IMR-90 (cell line): ENCODE data around the gene ATG9A. TPM values are rescaled to one million over a fixed set of nuclear protein-coding genes. Genes with fewer than 3 reads are reported as not detected.
A peak's percentile ranks its signal among the peaks of the same experiment; 100 is the strongest.

Experiments used
- ATAC-seq: fragments of 200-7000 bp; cut with Tn5 transposase; 2 replicates; pipeline ENCODE4 v1.9.1; 2020; ENCODE audit warnings: low read depth, mild to moderate bottlenecking, moderate library complexity
- BruUV-seq: library from RNA; stranded (reverse); fragments of 400-500 nt; replicated peaks from 2 replicates; lab custom pipeline; 2021; lab: Mats Ljungman, UMichigan
- CTCF ChIA-PET: fragments of 300-600 bp; formaldehyde crosslinking; extraction: SDS; loops from one replicate; lab custom pipeline; 2021; ENCODE audit warnings: antibody characterized with exemption; lab: Yijun Ruan, JAX
- POLR2A ChIA-PET: fragments of 300-600 bp; sonication (Branson Sonifier 250); formaldehyde crosslinking; loops from one replicate; lab custom pipeline; 2022; ENCODE audit warnings: antibody characterized with exemption; ENCODE audit not compliant: unreplicated experiment; lab: Charles Lee
- DNase-seq: peaks from one replicate; pipeline ENCODE4 v3.0.0; 2013
- H2AFZ ChIP-seq: replicated peaks from 2 replicates; pipeline ENCODE3; 2013; ENCODE audit warnings: low read length, mild to moderate bottlenecking; ENCODE audit not compliant: poor library complexity
- H2AK5ac ChIP-seq: 2 replicates; pipeline ENCODE4 v1.6.1; 2013; ENCODE audit warnings: low read depth, low read length, inconsistent platforms
- H2AK9ac ChIP-seq: replicated peaks from 2 replicates; pipeline ENCODE3; 2013; ENCODE audit warnings: mild to moderate bottlenecking, low read depth, low read length, moderate library complexity; ENCODE audit not compliant: poor library complexity
- H2BK120ac ChIP-seq: 2 replicates; pipeline ENCODE4 v1.6.1; 2013; ENCODE audit warnings: low read depth, low read length, inconsistent platforms
- H2BK15ac ChIP-seq: 3 replicates; pipeline ENCODE4 v1.6.1; 2013; ENCODE audit warnings: low read depth, low read length, inconsistent platforms
- H2BK20ac ChIP-seq: 2 replicates; pipeline ENCODE4 v1.6.1; 2013; ENCODE audit warnings: low read depth, mild to moderate bottlenecking, inconsistent platforms, low read length, moderate library complexity
- H2BK5ac ChIP-seq: 2 replicates; pipeline ENCODE4 v1.6.1; 2013; ENCODE audit warnings: mild to moderate bottlenecking, low read depth, low read length, inconsistent platforms; ENCODE audit not compliant: poor library complexity, severe bottlenecking
- H3K14ac ChIP-seq: replicated peaks from 2 replicates; pipeline ENCODE4 v1.6.1; 2013; ENCODE audit warnings: low read depth, low read length, inconsistent platforms
- H3K18ac ChIP-seq: 2 replicates; pipeline ENCODE4 v1.6.1; 2013; ENCODE audit warnings: low read depth, low read length, control low read depth
- H3K23ac ChIP-seq: 2 replicates; pipeline ENCODE4 v1.6.1; 2013; ENCODE audit warnings: low read depth, low read length, inconsistent platforms
- H3K27ac ChIP-seq: 2 replicates; pipeline ENCODE4 v1.5.1; 2013; ENCODE audit warnings: mild to moderate bottlenecking, control low read depth, low read length; ENCODE audit not compliant: insufficient read depth
- H3K27me3 ChIP-seq: 2 replicates; pipeline ENCODE4 v1.6.1; 2013; ENCODE audit warnings: low read length; ENCODE audit not compliant: control insufficient read depth, insufficient read depth
- H3K36me3 ChIP-seq: 2 replicates; pipeline ENCODE4 v1.6.1; 2013; ENCODE audit warnings: low read length, mixed read lengths; ENCODE audit not compliant: control insufficient read depth, insufficient read depth
- H3K4ac ChIP-seq: 2 replicates; pipeline ENCODE4 v1.6.1; 2013; ENCODE audit warnings: low read depth, low read length, inconsistent platforms
- H3K4me1 ChIP-seq: 2 replicates; pipeline ENCODE4 v1.6.1; 2013; ENCODE audit warnings: low read length, mixed read lengths; ENCODE audit not compliant: control insufficient read depth, insufficient read depth
- H3K4me2 ChIP-seq: 2 replicates; pipeline ENCODE4 v1.6.1; 2013; ENCODE audit warnings: low read depth, mild to moderate bottlenecking, control low read depth, low read length, moderate library complexity
- H3K4me3 ChIP-seq: 2 replicates; pipeline ENCODE4 v1.5.1; 2013; ENCODE audit warnings: low read depth, mild to moderate bottlenecking, control low read depth, low read length, moderate library complexity; ENCODE audit not compliant: insufficient read depth
- H3K56ac ChIP-seq: 2 replicates; pipeline ENCODE4 v1.6.1; 2013; ENCODE audit warnings: low read length, inconsistent platforms; ENCODE audit not compliant: insufficient read depth; ENCODE audit errors: extremely low read depth
- H3K79me1 ChIP-seq, 2 experiments: 2 replicates each; pipeline ENCODE4 v1.6.1; 2013; ENCODE audit warnings: low read length in 2 of 2, inconsistent platforms in 1 of 2, low read depth in 1 of 2
- H3K9ac ChIP-seq: 2 replicates; pipeline ENCODE4 v1.6.1; 2013; ENCODE audit warnings: low read depth, low read length, control low read depth
- H3K9me1 ChIP-seq: 2 replicates; pipeline ENCODE4 v1.6.1; 2013; ENCODE audit warnings: low read length, inconsistent platforms; ENCODE audit not compliant: insufficient read depth
- H3K9me3 ChIP-seq: 2 replicates; pipeline ENCODE4 v1.6.1; 2013; ENCODE audit warnings: low read length; ENCODE audit not compliant: control insufficient read depth, insufficient read depth
- H4K20me1 ChIP-seq: 2 replicates; pipeline ENCODE4 v1.6.1; 2013; ENCODE audit warnings: low read length, inconsistent platforms; ENCODE audit not compliant: insufficient read depth
- H4K5ac ChIP-seq: 2 replicates; pipeline ENCODE4 v1.6.1; 2013; ENCODE audit warnings: mild to moderate bottlenecking, low read depth, low read length, control low read depth
- H4K8ac ChIP-seq, 2 experiments: 2 replicates each; pipeline ENCODE4 v1.6.1; 2013; ENCODE audit warnings: low read depth in 2 of 2, low read length in 2 of 2, control low read depth in 1 of 2, inconsistent platforms in 1 of 2
- H4K91ac ChIP-seq: 2 replicates; pipeline ENCODE4 v1.6.1; 2013; ENCODE audit warnings: low read depth, low read length, inconsistent platforms; ENCODE audit not compliant: insufficient read depth
- BHLHE40 ChIP-seq: fragments of 150-350 bp; IDR thresholded peaks from 2 replicates; pipeline ENCODE4 v1.6.1; 2016; ENCODE audit warnings: mild to moderate bottlenecking, low read depth, low read length
- CEBPB ChIP-seq: IDR thresholded peaks from 2 replicates; pipeline ENCODE4 v1.6.1; 2012; ENCODE audit warnings: low read depth, low read length, improper control_type of control experiment
- CHD1 ChIP-seq: IDR thresholded peaks from 2 replicates; pipeline ENCODE4 v1.6.1; 2012; ENCODE audit warnings: low read depth, low read length, improper control_type of control experiment
- FOS ChIP-seq: fragments of 150-350 bp; IDR thresholded peaks from 2 replicates; pipeline ENCODE4 v1.6.1; 2016; ENCODE audit warnings: low read depth, low read length
- MAFK ChIP-seq: IDR thresholded peaks from 2 replicates; pipeline ENCODE4 v1.6.1; 2012; ENCODE audit warnings: low read depth, low read length, improper control_type of control experiment
- MAZ ChIP-seq: IDR thresholded peaks from 2 replicates; pipeline ENCODE4 v1.6.1; 2012; ENCODE audit warnings: low read depth, mild to moderate bottlenecking, low read length, improper control_type of control experiment, moderate library complexity, borderline replicate concordance
- MXI1 ChIP-seq: IDR thresholded peaks from 2 replicates; pipeline ENCODE4 v1.6.1; 2012; ENCODE audit warnings: low read depth, mild to moderate bottlenecking, low read length, moderate library complexity, borderline replicate concordance
- POLR2A ChIP-seq: IDR thresholded peaks from 2 replicates; pipeline ENCODE4 v1.6.1; 2012; ENCODE audit warnings: mild to moderate bottlenecking, low read depth, low read length
- RAD21 ChIP-seq: IDR thresholded peaks from 2 replicates; pipeline ENCODE4 v1.6.1; 2012; ENCODE audit warnings: low read length, improper control_type of control experiment
- RCOR1 ChIP-seq: IDR thresholded peaks from 2 replicates; pipeline ENCODE4 v1.6.1; 2012; ENCODE audit warnings: mild to moderate bottlenecking, low read length, improper control_type of control experiment; ENCODE audit not compliant: insufficient replicate concordance
- SMC3 ChIP-seq: fragments of 150-350 bp; IDR thresholded peaks from 2 replicates; pipeline ENCODE4 v1.6.1; 2016; ENCODE audit warnings: low read depth, mild to moderate bottlenecking, antibody characterized with exemption, low read length, moderate library complexity
- WGBS, 2 experiments: methylation state at CpG; one replicate each; pipeline versions ENCODE4 v1.1.5 to v1.1.7; 2013; ENCODE audit warnings: missing lambda C conversion rate in 2 of 2; ENCODE audit not compliant: insufficient read length in 1 of 2; ENCODE audit errors: extremely low coverage in 2 of 2; 5-methylcytosine and 5-hydroxymethylcytosine counted together
- dilution Hi-C: fragments of 300-500 bp; cut with HindIII; formaldehyde crosslinking; loops from one replicate; pipeline ENCODE4 v1.14.3; 2018; ENCODE audit warnings: low sequenced_read_pairs; ENCODE audit not compliant: unreplicated experiment
- in situ Hi-C: fragments of 300-500 bp; cut with MboI; formaldehyde crosslinking; loops from 3 replicates; pipeline ENCODE4 v1.14.3; 2019; ENCODE audit warnings: low sequenced_read_pairs, inconsistent platforms, mixed read lengths
- intact Hi-C: fragments of 100-400 bp; cut with micrococcal nuclease; formaldehyde crosslinking; loops from 2 replicates; pipeline ENCODE4 v1.10.0; 2022
- polyA plus RNA-seq, 3 experiments: library from polyadenylated mRNA; depleted of rRNA; stranded (reverse); fragments of >200 nt; gene quantifications; 2 replicates each; pipeline ENCODE4 v1.2.3, GENCODE V29; 2012; ENCODE audit warnings: low replicate concordance in 1 of 3
- total RNA-seq: library from RNA; depleted of rRNA; stranded (reverse); fragments of >200 nt; gene quantifications from 2 replicates; pipeline ENCODE4 v1.2.3, GENCODE V29; 2012
- TF ChIP-seq, protein P1 (sequence below): fragments of 150-350 bp; IDR thresholded peaks from 2 replicates; pipeline ENCODE4 v1.6.1; 2016; ENCODE audit warnings: low read depth, mild to moderate bottlenecking, low read length, moderate library complexity, borderline replicate concordance
- TF ChIP-seq, protein P2 (sequence below): conservative IDR thresholded peaks from 2 replicates; pipeline ENCODE4 v1.5.1; 2012; ENCODE audit warnings: mild to moderate bottlenecking, low read depth, low read length, improper control_type of control experiment

ATG9A gene
- total and polyA plus RNA-seq, 2 of the 4 experiments (the other 2 are of a cell fraction) = 35.1 to 58.3 TPM

DNA sequence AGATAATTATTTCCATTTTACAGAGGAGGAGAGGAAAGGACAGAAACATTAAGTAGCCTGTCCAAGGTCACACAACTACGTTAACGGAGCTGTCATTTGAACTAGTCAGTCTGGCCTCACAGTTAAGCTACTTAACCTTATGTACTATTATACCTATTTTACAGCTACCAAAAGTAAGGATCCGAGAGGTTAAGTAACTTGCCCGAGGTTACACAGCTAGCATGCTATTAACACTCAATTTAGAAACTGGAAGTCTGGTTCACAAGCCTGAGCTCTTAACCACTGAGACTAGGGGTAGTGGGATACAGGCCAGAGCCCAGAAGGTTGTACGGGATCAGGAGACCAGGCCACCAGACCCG, 15.3 kb upstream of the ATG9A start:
- Histone ChIP-seq H3K9ac (peak overlapping the region; percentile 71), H4K91ac (peak overlapping the region; percentile 31; the same call in 1 of the 2 replicates), H4K20me1 (0 out of 2 replicates have a peak, but pooled peaks cover 5% of the 10 kb centered on the region), H3K4me1 (peaks cover 18% of the 10 kb centered on the region), H2AK5ac (peak overlapping the region; percentile 82), H2BK120ac (no peak overlapping the region), H3K4me2 (peak overlapping the region; percentile 89), H2AK9ac (peak overlapping the region; percentile 99), H4K5ac (peak overlapping the region; percentile 70), H3K27me3 (no peaks in the 10 kb centered on the region), H3K4me3 (peak overlapping the region; percentile 89), H3K79me1 (peaks cover 23 to 48% of the 10 kb centered on the region in 2 experiments), H3K27ac (peak overlapping the region; percentile 61), H3K9me1 (peaks cover 36% of the 10 kb centered on the region), H3K23ac (peak overlapping the region; percentile 72; the same call in 1 of the 2 replicates), H2BK5ac (peak overlapping the region; percentile 61), H3K36me3 (peaks cover 16% of the 10 kb centered on the region; the same call in 1 of the 2 replicates), H2AFZ (peak overlapping the region; percentile 100), H3K56ac (peak overlapping the region; percentile 61), H3K4ac (peak overlapping the region; percentile 89), H4K8ac (peak overlapping the region; percentile 89 to 91), H3K14ac (peak overlapping the region; percentile 88), H2BK15ac (no peak overlapping the region; the same call in 2 of the 3 replicates), H2BK20ac (no peak overlapping the region), H3K18ac (no peak overlapping the region), H3K9me3 (no peaks in the 10 kb centered on the region)
- CTCF ChIA-PET = interaction anchor here (1.0 to 3.0 kb wide), 2 partner anchors 10 to 50 kb away, joined by 3 to 14 read pairs; no protein-coding TSS in a partner anchor
- ATAC-seq (no peak), DNase-seq (no peak)
- BruUV-seq = no TSS peak
- WGBS, 2 experiments = no CpG with 5 or more reads among the region's 6 CpGs
- dilution Hi-C loops = no loop called here
- in situ Hi-C loops = no loop called here
- intact Hi-C loops = no loop called here
- TF ChIP-seq POLR2A (no peak), RCOR1 (no peak), BHLHE40 (no peak), RAD21 (no peak), FOS (no peak), MAFK (no peak), SMC3 (no peak), MXI1 (no peak; the same call in 1 of the 2 replicates), CEBPB (no peak), MAZ (no peak), CHD1 (no peak)
- TF ChIP-seq, protein P1, sequence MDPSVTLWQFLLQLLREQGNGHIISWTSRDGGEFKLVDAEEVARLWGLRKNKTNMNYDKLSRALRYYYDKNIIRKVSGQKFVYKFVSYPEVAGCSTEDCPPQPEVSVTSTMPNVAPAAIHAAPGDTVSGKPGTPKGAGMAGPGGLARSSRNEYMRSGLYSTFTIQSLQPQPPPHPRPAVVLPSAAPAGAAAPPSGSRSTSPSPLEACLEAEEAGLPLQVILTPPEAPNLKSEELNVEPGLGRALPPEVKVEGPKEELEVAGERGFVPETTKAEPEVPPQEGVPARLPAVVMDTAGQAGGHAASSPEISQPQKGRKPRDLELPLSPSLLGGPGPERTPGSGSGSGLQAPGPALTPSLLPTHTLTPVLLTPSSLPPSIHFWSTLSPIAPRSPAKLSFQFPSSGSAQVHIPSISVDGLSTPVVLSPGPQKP = no peak
- TF ChIP-seq, protein P2, sequence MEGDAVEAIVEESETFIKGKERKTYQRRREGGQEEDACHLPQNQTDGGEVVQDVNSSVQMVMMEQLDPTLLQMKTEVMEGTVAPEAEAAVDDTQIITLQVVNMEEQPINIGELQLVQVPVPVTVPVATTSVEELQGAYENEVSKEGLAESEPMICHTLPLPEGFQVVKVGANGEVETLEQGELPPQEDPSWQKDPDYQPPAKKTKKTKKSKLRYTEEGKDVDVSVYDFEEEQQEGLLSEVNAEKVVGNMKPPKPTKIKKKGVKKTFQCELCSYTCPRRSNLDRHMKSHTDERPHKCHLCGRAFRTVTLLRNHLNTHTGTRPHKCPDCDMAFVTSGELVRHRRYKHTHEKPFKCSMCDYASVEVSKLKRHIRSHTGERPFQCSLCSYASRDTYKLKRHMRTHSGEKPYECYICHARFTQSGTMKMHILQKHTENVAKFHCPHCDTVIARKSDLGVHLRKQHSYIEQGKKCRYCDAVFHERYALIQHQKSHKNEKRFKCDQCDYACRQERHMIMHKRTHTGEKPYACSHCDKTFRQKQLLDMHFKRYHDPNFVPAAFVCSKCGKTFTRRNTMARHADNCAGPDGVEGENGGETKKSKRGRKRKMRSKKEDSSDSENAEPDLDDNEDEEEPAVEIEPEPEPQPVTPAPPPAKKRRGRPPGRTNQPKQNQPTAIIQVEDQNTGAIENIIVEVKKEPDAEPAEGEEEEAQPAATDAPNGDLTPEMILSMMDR = no peak
- POLR2A ChIA-PET = interaction anchor here (0.5 to 0.8 kb wide), 2 partner anchors 13 to 16 kb away, joined by 5 to 6 read pairs; no protein-coding TSS in a partner anchor
